HEK293 (cell line): Measurements from ENCODE around the gene TBC1D17.
"Not testable (repeated sequence)": the region's sequence is repeated elsewhere in the genome, so short reads cannot be mapped to it uniquely, and the experiment has no call there.

Experiments
- PBX3 ChIP-seq: sonication (generic); formaldehyde crosslinking; IDR thresholded peaks from 2 replicates; pipeline ENCODE4 v1.8.1; 2022; ENCODE audit warnings: mild to moderate bottlenecking, moderate library complexity, missing genetic modification reagents
- ZBTB17 ChIP-seq: fragments of 450-650 bp; formaldehyde crosslinking; IDR thresholded peaks from 2 replicates; pipeline ENCODE4 v1.5.1; 2016; ENCODE audit warnings: missing biosample characterization, missing genetic modification characterization
- ZNF174 ChIP-seq: fragments of 450-650 bp; formaldehyde crosslinking; IDR thresholded peaks from 2 replicates; pipeline ENCODE4 v1.5.0; 2017; ENCODE audit warnings: missing biosample characterization, mild to moderate bottlenecking, missing genetic modification characterization
- ZNF596 ChIP-seq: fragments of 450-650 bp; IDR thresholded peaks from 2 replicates; pipeline ENCODE4 v1.5.0; 2018; ENCODE audit warnings: missing biosample characterization, mild to moderate bottlenecking, missing genetic modification characterization, moderate library complexity
- ZNF777 ChIP-seq: fragments of 450-650 bp; formaldehyde crosslinking; IDR thresholded peaks from 2 replicates; pipeline ENCODE4 v1.5.1; 2017; ENCODE audit warnings: missing biosample characterization, missing genetic modification characterization, borderline replicate concordance

- not testable (repeated sequence) for TF ChIP-seq ZNF174 (tag by site-specific recombination); PBX3 (CRISPR knock-in tag); ZNF777; ZBTB17 (tag by site-specific recombination); ZNF596 (tag by site-specific recombination)
Observed at GRCh38 chr19:49924881-49925210, 47.3 kb downstream of the TBC1D17 start.
